Right renal cortex interstitium (tissue), 3 donors: ENCODE measurements around the gene CEP57L1. TPM values are rescaled to one million over a fixed set of nuclear protein-coding genes. Genes with fewer than 3 reads are reported as not detected.
"Not testable (repeated sequence)": the region's sequence is repeated elsewhere in the genome, so short reads cannot be mapped to it uniquely, and the experiment has no call there.

Experiments
- DNase-seq, 3 donors: peaks; one replicate each; pipeline ENCODE4 v3.0.0-alpha.2; 2013; ENCODE audit warnings: low read depth in 3 of 3, low spot score in 2 of 3
- polyA plus RNA-seq, 3 donors: library from polyadenylated mRNA; unstranded; fragments of 120-200 nt; gene quantifications; one replicate each; pipeline ENCODE4 v1.2.1, GENCODE V29; 2013; ENCODE audit not compliant: insufficient read length in 3 of 3

CEP57L1 gene
- polyA plus RNA-seq, 3 donors: 22.5 to 23.9 (median 22.9) TPM

DNA sequence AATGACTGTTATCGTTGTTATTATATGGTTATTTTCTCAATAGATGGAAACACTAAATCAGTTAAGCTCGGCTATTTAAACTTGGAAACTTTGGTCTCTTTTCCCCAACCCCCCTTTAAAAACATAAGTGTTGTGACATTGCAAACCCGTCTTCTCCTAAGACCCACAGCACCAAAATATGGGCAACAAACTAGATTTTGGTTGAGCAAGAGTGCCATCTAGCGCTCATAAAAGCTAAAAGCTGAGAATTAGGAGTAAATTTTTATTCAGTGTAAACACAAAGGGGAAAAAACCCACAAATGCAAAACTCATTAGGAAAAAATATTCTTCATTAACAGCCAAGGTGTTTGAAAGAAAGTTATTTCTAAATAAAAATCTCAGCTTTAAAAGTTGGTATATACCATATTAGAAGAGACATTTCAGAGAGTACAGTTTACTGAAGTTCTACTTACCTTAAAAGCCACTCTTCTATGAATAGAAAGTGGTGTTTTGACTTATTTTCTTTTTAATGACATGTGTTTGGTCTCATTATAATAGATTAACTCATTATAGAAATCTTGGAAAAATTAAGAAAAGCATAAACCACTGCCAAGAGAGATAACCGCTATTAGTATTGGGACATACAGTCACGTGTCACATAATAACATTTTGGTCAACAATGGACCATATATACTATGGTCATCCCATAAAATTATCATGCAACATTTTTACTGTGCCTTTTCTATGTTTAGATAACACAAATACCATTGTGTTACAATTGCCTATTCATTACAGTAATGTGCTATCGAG is 21.8 kb upstream of the CEP57L1 start:
- peak in 2 of 3 donors; percentile 57 to 61 for DNase-seq

- no peak for DNase-seq
These were observed 21.2 kb upstream of the CEP57L1 start for GRCh38 chr6:109074133-109074415.

- DNase-seq: no peak
These were observed 19.4 kb upstream of the CEP57L1 start for GRCh38 chr6:109075934-109076333.

DNA sequence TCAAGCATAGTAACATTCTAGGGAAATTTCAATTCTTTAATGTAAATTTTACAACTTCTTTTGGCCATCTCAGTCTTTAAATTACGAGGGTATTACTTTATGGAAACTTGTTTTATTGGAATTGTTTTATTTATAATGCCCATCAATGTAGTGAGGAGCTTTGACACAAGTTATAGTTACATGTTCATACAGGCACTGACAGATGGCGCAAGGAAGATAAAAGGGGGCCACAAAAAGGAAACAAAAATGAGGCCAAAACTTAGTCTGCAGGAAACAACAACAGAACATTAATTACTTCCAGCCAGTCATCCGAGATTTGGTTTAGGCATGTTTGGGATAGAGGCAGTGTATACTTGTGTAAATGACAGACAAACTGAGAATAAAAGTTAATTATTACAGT is 18.9 kb upstream of the CEP57L1 start:
- no peak for DNase-seq

- DNase-seq: no peak
These were observed 15.3 kb upstream of the CEP57L1 start for GRCh38 chr6:109079981-109080380.

DNA sequence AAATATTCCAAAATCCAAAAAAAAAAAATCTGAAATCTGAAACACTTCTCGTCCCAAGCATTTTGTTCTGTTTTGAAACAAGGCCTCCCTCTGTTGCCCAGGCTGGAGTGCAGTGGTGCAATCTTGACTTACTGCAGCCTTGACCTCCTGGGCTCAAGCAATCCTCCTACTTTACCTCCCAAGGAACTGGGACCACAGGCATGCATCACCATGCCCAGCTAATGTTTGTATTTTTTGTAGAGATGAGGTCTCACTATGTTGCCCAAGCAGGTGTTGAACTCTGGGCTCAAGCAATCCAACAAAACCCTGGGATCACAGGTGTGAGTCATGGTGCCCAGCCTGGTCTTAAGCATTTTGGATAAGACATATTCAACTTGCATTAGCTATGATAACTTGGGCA is 14.3 kb upstream of the CEP57L1 start:
- no peak for DNase-seq

GRCh38 chr6:109081516-109082187 is 13.7 kb upstream of the CEP57L1 start:
- no peak for DNase-seq

- no peak for DNase-seq
These were observed 13.1 kb upstream of the CEP57L1 start for GRCh38 chr6:109082188-109082577.

DNA sequence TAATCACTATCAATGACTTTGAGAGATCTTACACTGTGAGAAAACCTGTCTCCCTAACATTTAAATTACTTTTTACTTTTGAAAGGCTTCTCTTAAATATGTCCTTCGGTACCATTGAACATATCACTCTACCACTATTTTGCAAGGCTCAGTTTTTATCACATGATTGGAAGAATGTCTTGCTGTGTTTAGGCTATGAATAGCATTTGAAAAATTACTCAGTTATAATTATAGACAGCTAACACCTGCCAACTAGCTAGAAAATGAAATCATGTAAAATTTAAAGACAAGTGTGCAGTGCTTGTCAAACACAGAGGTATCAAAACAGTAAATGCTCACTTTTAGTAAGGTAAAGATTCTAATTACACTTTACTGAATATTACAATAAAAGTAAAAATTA is 11.7 kb upstream of the CEP57L1 start:
- no peak for DNase-seq

- DNase-seq: not testable (repeated sequence)
These were observed 11.2 kb upstream of the CEP57L1 start for GRCh38 chr6:109084146-109084545.

- DNase-seq: no peak
These were observed 7.5 kb upstream of the CEP57L1 start for GRCh38 chr6:109087661-109088264.

- no peak for DNase-seq
These were observed 6.3 kb upstream of the CEP57L1 start for GRCh38 chr6:109088995-109089394.

DNA sequence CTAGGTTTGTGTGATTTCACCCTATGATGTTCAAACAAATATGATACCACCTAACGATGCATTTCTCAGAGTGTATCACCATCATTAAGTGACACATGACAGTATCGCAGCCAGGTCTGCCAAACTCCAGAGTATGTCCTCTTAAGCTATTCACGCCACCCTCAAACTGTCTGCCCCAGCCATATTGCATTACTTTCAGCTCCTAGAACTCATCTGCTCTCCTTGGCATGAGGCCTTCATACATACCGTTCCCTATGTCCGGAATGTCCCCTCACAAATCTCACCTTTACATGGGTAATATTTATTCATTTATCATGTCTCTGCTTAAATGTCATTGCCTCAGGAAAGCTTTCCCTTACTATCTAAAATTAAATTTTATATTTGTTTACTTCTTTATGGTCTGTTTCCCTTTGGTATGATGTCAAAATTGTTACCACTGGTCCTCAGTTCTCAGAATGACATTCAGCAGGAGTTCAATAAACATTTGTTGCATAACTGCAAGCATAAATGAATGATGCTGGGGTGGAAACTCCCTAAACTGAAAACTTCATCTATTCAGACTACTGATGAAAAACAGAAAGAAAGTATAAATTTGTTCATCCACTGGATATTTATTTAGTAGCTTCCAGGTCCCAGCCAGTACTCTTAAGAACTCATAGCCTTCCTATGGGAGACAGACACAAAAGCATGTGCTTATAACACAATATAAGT is 3.8 kb upstream of the CEP57L1 start:
- DNase-seq: no peak

DNA sequence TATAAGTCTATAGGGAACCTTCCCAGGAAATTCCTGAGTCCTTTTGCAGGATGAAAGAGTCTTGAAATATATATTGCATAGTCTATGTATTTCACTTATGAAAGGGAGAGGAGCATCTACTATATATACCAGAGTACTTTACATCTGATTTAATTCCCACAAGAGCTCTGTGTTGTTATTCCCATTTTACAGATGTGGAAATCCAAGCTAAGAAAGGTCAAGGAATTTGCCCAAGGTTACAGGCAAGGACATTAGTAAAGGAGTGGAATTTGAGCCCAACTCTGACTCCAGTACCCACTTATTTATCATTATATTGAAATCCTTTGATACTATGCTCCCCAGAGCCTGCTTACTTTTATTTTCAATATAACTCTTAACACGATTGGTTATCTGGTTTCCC is 3.2 kb upstream of the CEP57L1 start:
- no peak for DNase-seq

DNA sequence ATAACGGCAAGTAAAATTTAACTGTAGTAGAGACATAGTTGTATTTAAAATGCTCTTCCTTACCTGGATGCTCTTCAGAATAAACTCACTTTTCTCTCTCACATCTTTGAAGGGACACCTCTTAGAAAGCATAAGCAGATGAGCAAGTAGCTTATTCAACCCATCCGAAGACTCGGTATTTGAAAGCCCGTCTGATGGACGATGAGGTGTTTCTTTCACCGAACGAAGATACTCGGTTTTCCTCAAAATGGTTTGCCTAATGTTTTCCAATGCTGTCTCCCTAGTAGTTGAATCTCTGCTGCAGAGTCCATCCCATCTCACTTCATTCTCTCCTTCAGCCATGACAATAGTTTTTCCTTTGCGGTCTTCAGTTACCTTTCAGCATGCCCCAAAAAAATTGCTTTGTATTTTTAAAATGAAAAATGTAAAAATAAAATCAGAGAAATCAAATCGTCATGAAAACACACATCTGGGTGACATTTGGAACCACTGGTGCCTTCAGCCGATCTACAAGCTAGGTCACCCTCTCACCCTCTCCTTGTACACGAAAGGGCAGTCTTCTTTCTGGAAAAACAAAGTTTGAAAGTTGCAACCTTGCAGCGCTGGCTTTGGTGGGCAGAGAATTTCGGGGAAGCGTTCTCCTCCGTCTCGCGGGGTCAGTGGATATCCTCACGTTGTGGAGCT is 1.4 kb upstream of the CEP57L1 start:
- DNase-seq: no peak

GRCh38 chr6:109094416-109095035 is 781 bp upstream of the CEP57L1 start, which contains the start of gene SESN1:
TSS of gene SESN1 (minus strand) at chr6:109094846. CDS start at chr6:109094073, 773 bp downstream.
- peak; percentile 68 to 80 (median 78) for DNase-seq

GRCh38 chr6:109095835-109096084 is 453 bp downstream of the CEP57L1 start:
- no peak for DNase-seq

GRCh38 chr6:109096208-109096607 is 901 bp downstream of the CEP57L1 start:
- DNase-seq: no peak

DNA sequence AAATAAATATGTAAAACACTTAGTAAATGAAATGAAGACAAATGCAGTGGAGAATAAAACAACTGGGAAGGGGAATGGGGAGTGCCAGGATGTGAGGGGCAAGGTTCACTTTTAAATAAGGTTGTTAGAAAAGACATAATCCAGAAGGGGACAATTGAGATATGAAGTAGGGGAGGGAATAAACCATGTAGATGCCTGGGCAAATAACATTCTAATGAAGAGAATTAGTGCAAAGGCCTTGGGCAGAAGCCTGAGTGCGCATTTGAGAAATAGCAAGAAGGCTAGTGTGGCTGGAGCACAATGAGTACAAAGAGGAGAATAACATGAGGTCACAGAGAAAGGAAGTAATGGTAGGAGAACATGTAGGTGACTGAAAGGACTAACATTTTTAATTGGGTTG is 2.4 kb downstream of the CEP57L1 start:
- no peak for DNase-seq

DNA sequence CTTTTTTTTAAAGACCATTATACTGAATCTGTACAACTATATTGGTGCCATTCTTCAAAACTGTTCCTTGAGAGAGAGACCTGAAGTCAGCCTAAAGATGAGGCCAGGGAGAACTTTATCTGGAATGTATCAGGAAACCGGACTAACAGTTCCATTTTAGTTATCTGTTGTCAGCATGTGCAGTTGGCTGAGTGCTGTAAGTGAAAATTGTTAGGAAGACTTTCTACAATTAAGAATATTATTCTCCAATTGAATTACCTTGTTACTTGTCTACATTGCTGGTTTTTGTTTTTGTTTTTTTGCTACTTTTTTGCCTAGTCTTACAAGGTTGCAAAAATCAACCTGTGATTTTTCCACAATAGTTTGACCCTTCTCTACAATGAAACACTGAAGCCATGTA is 7.5 kb downstream of the CEP57L1 start:
- DNase-seq: no peak

DNA sequence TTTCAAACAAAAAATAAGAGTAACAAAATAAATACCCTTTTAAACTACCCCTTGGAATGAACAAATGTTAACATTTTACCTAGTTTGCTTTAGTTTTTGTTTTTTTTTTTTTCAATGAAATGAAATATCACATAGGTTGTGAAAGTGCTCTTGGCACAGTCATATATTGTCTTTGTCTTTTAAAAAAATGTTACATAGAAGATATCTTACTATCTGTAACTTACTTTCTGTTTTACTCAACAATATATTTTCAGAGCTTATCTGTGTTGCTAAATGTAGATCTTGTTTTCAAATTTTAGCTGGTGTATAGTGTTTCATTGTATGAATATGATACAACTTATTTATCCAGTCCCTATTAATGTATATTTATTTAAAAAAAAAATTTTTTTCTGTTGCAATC is 8.6 kb downstream of the CEP57L1 start:
- no peak for DNase-seq
